GM19395 (cell line): ENCODE data around the gene LPAR1.

Source experiments
- ATAC-seq: cut with Tn5 transposase; IDR thresholded peaks from one replicate; pipeline ENCODE4 v1.9.1; 2021; ENCODE audit warnings: mild to moderate bottlenecking, moderate library complexity; ENCODE audit not compliant: unreplicated experiment

Gene LPAR1

DNA sequence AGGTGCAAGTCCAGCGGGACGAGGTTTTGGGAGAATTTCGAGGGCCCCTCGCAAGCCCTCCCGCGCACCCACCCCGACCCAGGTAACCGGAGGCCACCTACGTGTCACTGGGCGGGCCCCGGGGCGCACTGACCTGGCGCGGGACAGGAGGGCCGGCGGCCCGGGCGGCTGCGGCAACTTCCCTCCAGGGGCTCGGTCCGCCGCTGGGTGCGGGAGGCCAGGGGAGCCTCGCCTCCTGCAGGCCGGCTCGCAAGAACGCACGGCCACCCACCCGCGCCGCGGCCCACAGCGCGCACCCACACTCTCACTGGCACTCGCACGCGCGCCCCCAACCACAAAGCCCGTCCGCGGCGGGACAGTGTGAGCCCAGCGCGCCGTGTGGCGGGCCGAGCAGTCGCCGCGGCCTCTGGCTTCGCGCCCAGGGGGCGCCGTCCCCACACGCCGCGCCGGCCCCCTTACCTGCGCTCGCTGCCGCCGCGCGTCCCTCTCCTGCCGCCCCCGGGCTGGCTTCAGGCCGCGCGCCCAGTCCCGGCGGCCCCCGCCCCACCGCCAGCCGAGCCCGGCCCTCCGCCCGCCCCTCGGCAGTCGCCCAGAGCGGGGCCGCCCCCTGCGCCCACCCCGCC lies 451 bp downstream of the LPAR1 start:
- peak; percentile 56 for ATAC-seq

DNA sequence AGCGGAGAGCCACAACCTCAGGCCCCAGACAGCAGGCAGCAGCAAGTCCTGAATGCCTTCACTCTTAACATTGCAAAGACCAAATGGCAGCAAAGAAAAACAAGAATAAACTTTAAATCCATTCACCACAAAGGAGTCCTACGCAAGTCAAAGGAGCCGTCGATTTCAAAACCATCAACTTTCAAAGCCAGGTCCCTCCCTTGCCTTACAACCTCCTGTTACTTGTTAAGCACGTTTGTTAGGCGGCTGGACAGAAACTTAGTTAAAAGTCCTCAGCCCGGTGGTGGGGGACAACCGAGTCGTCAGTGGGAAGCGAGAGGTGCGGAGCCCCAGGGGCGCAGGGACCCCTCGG lies 938 bp downstream of the LPAR1 start:
- peak; percentile 3 for ATAC-seq

DNA sequence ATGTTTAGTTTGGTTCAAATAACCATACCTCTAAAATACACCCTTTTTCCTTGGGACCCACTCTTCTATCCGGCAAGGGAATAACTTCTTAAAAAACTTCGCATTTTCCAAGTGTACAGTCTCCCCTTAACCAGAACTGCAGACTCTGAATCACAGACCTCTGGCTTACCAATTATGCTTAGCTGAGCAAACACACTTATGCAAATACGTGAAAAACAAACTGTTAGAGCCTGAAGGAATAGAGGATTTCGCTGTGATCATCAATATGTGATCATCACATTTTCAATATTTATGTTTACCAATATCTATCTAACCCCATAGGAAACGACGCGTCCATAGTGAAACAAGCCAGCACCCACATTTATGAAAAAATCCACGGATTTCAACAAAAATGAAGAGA lies 1.3 kb downstream of the LPAR1 start:
- no peak for ATAC-seq

DNA sequence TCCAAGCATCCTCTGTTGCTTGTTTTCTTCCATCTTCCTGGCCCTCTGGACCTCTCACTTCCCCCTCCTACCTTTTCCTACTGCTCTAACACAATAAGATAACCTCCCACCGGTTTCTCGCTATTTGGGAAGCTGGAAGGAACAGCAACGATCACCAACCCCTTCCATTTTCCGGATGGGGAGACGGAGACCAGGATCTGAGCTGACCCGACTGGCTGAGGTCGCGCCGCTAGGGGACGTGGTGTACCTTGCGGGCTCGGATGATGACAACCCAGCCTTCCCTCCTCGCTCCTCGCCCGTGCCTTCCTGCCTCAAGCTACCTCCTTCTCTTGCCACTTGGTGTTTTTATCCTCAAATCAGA lies 1.9 kb downstream of the LPAR1 start:
- no peak for ATAC-seq

DNA sequence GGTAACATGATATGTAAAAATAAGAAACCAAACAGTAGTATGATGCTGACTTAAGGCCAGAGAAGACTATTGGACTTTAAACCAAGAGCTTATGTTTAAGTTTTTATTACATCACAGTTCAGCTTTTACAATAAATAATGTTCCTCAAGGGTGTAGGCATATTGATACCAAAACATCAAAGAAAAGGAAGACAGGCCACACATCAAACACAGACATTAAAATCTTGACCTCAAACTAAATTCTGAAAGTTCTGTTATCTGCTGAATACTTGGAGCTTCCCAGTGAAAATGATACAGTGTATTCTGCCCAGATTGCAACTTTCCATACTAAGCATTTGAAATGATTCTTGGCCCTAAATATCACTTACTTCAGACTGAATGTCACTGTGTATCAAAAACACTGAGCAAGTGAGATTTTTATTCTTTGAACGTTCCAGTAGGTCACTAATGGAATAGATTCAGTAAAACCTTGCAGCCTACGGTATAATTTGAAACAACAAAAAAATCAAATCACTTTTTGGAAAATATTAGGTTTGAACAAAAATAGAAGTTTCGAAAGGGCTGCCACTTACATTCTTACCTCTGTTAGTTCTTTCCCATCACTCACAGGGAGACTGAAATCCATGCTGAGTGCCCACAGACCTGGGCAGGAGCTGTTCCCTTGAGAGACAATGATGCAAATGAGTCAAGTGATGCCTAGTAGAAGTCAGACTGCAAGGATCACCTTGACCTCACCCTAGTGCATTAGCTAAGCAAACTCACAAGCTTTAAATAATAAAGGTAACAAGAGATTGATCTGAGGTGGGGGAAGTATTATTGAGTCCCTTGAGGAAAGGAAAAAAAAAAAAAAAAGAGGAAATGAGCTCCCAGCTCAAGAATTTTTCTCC lies 2.5 kb downstream of the LPAR1 start:
- ATAC-seq, result no peak

DNA sequence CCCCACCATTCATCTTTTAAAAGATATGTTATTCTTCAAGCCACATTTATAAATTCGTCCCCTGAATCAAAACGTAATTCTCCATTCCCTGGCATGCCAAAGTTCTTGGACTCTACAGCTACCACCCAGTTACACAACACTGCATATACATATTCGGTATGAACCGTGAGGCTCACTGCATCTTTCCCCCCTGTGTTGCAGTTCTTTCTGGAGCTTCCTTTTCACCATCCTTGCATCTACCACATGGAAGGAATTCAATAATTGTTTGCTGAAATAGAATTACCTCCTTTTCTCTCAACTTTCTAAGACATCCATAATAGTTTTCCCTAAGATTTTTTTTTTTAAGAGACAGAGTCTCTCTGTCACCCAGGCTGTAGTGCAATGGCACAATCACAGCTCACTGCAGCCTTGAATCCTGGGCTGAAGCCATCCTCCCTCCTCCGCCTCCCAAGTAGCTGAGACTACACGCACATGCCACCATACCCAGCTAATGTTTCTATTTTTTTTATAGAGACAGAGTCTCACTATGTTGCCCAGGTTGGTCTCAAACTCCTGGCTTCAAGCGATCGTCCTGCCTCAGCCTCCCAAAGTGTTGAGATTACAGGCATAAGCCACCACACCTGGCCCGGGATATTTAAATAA lies 3.3 kb downstream of the LPAR1 start:
- no peak for ATAC-seq

DNA sequence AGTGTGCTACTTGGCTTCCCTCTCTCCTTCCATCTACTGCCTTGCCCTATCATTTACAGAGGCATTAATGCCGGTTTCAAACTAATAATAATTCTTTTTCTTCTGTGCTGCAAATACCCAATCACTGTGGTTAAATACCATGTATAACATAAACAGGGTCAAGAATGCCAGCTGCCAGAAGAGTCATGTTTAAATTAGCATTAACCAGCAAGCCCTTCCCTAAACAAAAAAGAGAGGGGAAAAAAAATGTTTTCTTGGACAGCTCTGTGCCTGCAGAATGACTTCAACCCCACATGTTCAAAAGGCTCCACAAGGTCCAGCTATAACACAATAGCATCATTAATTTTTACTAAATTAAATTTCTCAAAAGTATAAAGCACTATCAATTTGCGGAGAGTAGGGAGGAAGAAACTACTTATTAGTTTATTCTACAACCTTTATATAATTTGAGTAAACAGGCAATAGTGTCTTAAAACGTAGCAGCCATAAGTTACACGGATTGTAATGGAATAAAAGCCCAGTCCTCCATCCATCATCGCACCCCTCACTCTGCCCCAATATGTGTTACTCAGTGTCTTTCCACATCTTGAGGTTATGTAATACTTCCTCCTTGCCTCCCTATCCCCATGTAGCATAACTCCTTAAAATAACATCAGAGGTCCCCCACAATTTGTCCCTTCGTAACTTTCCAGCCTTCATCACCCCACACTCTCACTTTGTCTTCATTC lies 3.9 kb downstream of the LPAR1 start:
- ATAC-seq, result no peak

DNA sequence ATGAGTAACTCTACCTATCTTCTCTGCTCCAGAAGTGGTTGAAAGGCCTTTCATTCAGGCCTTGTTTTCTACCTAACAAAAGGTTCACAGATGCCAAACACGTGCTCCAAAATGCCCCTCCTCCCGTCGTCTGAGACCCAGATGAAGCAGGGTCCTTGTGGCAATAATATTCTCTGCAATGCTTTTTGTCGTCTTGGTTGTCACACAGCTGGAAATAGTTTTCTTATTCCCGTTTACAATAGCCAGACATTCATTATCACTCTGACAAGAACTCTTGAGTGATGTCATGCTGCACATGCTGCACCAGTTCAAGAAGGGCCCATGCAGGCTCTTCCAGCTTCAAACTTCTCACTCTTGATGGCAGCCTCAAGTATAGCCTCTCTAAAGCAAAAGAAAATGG lies 7.8 kb downstream of the LPAR1 start:
- ATAC-seq, result no peak

DNA sequence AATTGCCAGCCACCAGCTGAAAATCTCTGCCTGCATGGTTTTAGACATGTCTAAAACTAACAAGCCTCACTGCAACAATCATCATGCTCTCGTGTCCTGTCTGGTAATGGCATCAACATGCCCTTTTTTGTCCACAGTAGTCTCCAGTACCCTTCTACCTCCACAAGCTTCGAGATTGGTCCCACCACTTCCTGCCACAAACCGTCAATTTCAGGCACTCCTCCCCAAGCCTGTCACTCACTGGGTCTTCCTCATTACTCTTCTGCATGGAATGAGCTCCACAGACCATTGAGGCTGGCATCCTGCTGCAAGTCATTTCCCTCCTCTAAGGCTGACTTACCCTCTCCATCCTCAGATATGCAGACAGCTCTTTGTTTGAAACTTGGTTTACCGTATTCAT lies 9.0 kb downstream of the LPAR1 start:
- ATAC-seq, result no peak

DNA sequence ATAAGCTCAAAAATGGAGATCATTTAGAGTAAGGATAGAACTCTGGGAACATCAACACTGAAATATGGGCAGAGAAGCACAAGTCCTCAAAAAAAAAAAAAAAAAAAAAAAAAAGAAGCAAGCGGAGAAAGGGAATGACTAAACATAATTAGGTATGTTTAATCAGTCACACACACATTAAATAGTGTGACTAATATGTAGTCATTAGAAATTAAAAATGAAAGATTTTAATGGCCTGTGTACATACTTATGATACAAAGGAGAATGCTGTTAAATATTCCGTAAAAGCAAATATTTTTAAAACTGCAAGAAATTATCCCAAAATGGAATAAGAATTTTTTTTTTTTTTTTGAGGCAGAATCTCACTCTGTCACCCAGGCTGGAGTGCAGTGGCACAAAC lies 10.5 kb downstream of the LPAR1 start:
- ATAC-seq, result no peak

DNA sequence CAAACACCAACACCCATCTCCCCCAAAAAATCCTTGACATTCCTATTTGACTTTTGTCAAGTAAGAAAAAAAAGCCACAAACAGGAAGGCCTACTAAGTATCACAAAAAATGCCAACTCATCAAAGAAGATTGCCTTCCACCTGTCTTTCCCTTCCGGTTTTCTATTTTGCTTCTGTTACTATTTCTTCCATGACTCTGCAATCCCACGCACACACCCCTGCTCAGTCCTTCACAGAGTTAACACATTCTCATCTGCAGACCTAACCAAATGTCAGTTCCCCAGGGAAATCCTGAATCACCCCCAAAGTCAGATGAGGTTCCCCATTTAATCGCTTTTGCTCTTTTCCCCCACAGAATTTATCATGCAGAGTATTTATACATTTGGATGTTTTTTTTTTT lies 15.1 kb downstream of the LPAR1 start:
- ATAC-seq, result no peak

DNA sequence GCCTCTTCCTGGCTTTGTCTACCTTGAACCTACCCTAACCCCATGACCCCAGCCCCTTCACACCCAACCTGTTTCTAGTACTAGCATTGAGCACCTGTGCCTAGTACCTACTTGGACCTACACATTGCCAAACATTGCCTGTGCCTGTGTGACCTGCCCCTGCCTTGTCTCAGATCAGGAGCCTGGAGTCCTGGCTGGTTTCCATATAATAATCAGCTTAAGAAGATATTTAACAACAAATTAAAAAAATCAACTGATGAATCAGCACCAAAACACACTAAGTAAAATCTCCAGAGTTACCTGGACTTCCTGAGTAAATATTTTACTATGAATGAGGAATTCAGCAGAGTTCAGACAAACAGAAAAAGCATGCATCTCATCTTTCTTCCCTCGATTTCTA lies 17.7 kb downstream of the LPAR1 start:
- no peak for ATAC-seq

DNA sequence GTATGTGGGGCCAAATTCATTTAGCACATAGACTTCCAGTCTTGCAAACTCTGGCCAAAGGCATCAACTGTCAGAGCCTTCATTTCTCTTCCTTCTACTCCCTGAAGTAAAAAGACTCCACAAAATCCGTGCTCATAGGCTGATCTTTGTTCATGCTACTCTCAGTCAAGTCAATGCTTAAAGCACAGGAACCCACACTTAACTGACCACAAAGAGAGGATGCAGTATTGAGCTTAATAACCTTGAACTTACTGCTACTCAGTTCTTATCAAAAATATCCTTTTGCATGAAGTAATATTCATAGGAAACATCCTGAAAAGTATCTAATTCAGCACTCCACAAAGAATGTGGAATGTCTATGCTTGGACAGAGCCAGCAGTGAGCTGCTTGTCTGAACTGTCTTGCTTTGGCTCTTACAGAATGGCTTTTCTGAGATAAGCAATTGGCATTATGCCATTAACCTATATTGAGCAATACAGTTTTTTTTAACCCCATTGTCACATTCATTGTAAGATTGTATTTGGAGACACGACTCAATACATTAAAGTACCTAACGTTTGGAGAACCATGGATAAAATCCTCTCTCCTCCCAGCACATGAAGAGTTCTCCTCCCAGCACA lies 21.7 kb downstream of the LPAR1 start:
- ATAC-seq, result no peak

DNA sequence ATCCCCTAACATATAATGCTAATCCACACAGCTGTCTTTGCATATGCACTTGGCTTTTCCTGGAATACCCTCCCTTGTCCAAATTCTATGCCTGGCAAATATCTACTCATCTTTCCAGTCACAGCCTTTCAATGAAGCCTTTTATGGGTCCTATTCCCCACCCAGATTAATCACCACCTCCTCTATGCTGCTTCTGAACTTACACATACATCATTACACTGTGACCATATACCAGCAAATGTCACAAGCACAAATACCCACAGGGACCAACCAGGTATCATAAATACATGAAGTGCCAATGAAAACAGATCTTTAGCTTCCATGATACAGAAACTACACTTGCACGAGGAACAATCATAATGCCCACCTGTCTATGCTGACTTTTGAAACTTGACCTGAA lies 22.3 kb downstream of the LPAR1 start:
- ATAC-seq, result no peak

DNA sequence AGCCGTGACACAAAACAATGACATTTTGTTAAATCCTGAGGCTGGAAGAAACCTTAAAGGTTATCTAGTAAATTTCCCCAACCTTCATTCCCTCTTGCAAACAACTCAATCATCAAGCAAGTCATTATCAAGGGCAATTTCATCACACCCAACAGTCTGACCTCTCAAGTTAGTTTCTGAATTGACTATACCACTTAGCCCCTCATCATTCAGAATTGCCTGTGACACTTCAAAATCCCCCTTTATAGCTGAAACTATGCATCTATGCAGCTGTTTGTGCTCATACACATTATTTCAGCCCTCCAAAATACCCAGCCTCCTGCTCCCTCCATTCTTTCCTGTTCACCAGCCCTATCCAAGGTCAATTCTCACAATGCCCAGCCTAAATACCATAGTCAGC lies 24.6 kb downstream of the LPAR1 start:
- no peak for ATAC-seq

DNA sequence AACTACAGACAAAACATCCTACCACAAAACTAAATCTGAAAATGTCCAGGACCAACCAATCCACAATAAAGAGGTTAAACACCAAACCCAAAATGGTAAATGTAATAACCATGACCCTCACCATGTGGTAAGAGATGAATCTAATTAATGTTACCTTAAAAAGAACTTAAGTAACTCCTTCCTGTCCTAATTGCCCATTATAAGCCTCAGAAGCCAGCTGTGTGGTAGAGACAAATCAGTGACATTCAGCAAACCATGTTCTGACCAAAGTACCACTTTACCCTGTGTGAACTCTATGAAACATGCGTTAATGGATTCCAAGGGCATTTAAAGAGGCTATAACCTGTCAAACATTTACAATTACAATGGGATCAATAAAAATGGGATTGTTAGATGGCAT lies 25.0 kb downstream of the LPAR1 start:
- ATAC-seq, result no peak

DNA sequence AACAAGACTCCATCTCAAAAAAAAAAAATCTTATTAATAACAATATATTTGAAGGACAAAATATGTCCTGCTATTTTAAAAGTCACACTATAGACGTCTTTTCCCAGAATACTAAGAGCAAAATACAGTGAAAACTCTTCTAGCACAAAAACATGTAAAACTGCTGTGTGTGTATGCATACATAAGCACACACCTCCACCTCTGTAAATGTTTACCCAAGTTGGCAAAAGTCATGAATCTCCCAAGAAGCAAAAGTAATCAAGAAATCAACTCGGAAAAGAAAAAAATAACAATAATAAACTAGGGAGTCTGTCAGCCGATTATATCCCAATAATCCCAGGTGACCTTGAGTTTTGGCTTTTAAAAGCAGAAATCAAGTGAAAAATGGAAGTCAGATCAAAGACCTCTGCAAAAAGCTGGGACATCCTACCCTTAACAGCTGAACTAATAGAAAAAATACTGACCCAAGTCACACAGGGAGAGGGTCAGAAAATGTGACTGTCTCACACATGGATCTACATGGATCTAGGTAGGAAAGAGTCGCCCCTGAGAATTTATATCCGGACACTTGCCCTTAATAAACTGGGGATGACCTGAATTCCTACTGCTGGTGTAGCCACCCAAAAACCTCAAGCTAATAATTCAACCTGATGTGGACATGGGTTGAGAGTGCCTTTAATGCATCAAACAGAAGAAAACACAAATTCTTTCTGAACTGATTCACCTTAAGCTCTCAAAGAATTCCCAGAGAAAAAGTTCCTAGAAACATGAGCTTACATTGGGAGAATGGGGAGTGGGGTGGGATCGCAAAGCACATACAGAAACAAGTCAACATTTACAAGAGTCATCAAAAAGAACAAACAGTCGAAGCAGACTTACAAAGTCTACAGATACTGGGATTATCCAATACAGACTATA lies 29.9 kb downstream of the LPAR1 start:
- no peak for ATAC-seq

DNA sequence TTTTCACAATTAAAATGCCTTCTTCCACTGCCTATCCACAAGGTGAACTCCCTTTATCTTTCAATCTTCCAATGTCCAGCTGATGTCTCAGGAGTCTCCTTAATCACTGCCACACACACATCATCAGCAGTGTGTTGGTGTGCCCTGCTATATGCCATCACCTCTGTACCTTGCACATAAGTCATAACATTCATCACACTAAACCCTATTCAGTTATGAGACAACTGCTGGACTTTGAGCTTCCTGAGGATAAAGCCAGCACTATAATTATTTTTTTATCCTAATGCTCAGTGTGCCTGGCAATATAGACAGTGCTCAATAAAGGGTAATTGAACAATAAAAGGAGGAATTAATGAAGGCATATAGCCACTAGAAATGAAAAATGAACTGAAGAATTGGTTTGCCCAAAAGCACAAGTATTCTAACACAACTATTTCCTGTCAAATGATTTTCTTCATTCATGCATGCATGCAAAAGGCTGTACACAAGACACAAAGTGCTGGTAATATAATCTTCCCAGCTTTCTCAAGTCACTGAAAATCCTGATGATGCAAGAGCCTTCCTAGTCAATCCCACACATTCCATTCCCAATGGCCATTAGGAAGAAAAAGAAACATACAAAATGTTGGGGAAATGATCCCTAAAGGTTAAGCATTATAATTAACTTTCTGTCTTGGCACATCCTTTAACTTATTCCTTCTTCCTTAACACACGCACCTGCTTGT lies 32.4 kb downstream of the LPAR1 start:
- ATAC-seq, result no peak

DNA sequence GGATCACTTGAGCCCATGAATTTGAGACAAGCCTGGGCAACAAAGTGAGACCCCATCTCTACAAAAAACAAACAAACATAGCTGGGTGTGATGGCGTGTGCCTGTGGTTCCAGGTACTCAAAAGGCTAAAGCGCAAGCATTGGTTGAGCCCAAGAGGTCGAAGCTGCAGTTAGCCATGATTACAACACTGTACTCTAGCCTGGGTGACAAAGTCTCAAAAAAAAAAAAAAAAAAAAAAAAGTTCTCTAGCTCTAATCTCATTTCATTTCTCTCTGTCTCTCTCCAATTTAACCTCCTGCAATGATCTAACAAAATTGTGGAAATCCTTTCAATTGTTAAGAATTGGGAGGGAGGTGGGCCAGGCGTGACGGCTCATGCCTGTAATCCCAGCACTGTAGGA lies 33.3 kb downstream of the LPAR1 start:
- ATAC-seq, result no peak

DNA sequence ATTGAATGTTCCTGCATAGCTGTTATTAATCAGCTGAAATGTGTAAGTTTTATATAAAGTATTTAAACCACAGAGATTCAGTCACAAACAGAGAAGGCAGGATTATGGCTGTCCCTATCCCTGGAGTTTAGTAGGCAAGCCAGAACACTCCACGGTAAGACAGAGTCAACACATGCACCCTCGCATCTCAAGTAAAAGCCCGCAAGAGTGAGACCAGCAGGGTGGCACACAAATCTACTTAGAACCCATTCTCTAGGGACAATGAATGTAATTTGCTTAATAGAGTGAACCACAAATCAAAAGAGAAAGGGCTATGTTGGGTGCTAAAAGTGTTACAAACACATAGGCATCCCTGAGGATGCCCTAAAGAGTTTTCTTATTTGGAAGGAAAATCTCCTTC lies 35.1 kb downstream of the LPAR1 start:
- no peak for ATAC-seq
